Heart right ventricle (tissue), 16 donors: ENCODE data around the gene FGF1. TPM values are rescaled to one million over a fixed set of nuclear protein-coding genes. Genes with fewer than 3 reads are reported as not detected.

Experiments
- ATAC-seq, 8 donors: fragments of 200-7000 bp; cut with Tn5 transposase; one replicate each; pipeline ENCODE4 v1.9.1; 2020; ENCODE audit warnings: mild to moderate bottlenecking in 8 of 8, moderate library complexity in 8 of 8, moderate number of reproducible peaks in 1 of 8
- DNase-seq, 2 donors: peaks; one replicate each; pipeline ENCODE4 v3.0.0-alpha.2; 2020
- H3K27ac ChIP-seq, 10 donors: fragments of 200-600 bp; sonication (generic) in 2 of 10; one replicate each; pipeline versions ENCODE4 v1.5.0 to v1.8.0; 2020 to 2022; ENCODE audit warnings: mild to moderate bottlenecking in 3 of 10
- H3K27me3 ChIP-seq, 7 donors: fragments of 200-600 bp; one replicate each; pipeline ENCODE4 v1.8.0; 2021 to 2022; ENCODE audit warnings: mild to moderate bottlenecking in 2 of 7
- H3K36me3 ChIP-seq, 9 donors: fragments of 200-600 bp; sonication (generic) in 1 of 9; one replicate each; pipeline versions ENCODE4 v1.5.0 to v1.8.0; 2020 to 2022; ENCODE audit warnings: mild to moderate bottlenecking in 2 of 9
- H3K4me1 ChIP-seq, 9 donors: fragments of 200-600 bp; sonication (generic) in 1 of 9; one replicate each; pipeline versions ENCODE4 v1.5.0 to v1.8.0; 2020 to 2022; ENCODE audit warnings: mild to moderate bottlenecking in 4 of 9
- H3K4me3 ChIP-seq, 10 donors: fragments of 200-600 bp; sonication (generic) in 2 of 10; one replicate each; pipeline versions ENCODE4 v1.5.0 to v1.8.0; 2020 to 2022; ENCODE audit warnings: mild to moderate bottlenecking in 7 of 10, moderate library complexity in 2 of 10
- H3K9me3 ChIP-seq, 11 donors: fragments of 200-600 bp in 10 of 11; sonication (generic) in 2 of 11; one replicate each; pipeline versions ENCODE4 v1.5.0 to v1.8.0; 2013 to 2022; ENCODE audit warnings: mild to moderate bottlenecking in 2 of 11, control low read depth in 1 of 11, moderate library complexity in 1 of 11
- WGBS, 2 donors: extraction: QIAGEN DNeasy Blood & Tissue Kit; methylation state at CpG; one replicate each; pipeline ENCODE4 v1.1.7; 2013; ENCODE audit warnings: inconsistent platforms in 1 of 2; 5-methylcytosine and 5-hydroxymethylcytosine counted together
- intact Hi-C, 10 donors: fragments of 100-400 bp; cut with DNase I; formaldehyde crosslinking; loops; one replicate each; pipeline versions ENCODE4 v1.11.1 to v1.14.2; 2022
- polyA plus RNA-seq, 2 donors: library from polyadenylated mRNA; stranded (reverse); fragments of 200-250 nt; gene quantifications; one replicate each; pipeline ENCODE4 v1.2.3, GENCODE V29; 2013
- total RNA-seq, 10 donors: library from RNA; stranded (reverse); fragmentation: NEBNext Ultra II Directional in 3 of 10; extraction: Animal tissue kit (Norgen Biotek cat#: 25700) in 3 of 10; gene quantifications; one replicate each; pipeline versions ENCODE4 v1.2.1 to v1.2.4, GENCODE V29; 2021 to 2023
- TF ChIP-seq, protein P1 (sequence below), 9 donors: fragments of 200-600 bp; sonication (generic) in 2 of 9; IDR thresholded peaks; one replicate each; pipeline versions ENCODE4 v1.5.0 to v1.8.0; 2021 to 2022; ENCODE audit warnings: antibody characterized with exemption in 9 of 9, mild to moderate bottlenecking in 5 of 9, moderate library complexity in 1 of 9
- donor health status: Arrhythmogenic right ventricular cardiomyopathy.
- donor health status: ischemic (EF 13 %, LVEDD 7.1; RV severe dilation, severe dysfunction).
- donor health status: healthy with polysubstance abuse.
- donor health status: DM: no; HTN: yes; CAD: no.
- donor health status: DM: no; HTN: no; CAD: no.
- donor health status: ischemic (EF 25% LVEDD 6.9; RV normal size, moderate dysfunction).
- donor health status: ischemic (EF 25% LVEDD 5.7; RV mildly dilated, moderate dysfunction).
- donor health status: healthy.
- donor health status: DM: yes; HTN: yes; CAD: no.
- donor health status: Ischemic cardiomyopathy.
- donor health status: ischemic (EF 35%, LVEDD 5.7; RV mildly dilated, moderate dysfunction).
- donor health status: nonischemic (EF 11% LVEDD 7.7; RV severe dilation, severe dysfunction).
- donor health status: DM: yes; HTN: yes; CAD: no.
- donor health status: PGD.
- donor health status: ischemic (EF 29% LVEDD 5.4; RV normal size, mild dysfunction).
- donor health status: nonischemic (EF 23%, LVEDD 6.1; RV moderate dilation, normal function).

FGF1 gene
- total and polyA plus RNA-seq, 12 donors: 5.1 to 110 (median 53.7) TPM

DNA sequence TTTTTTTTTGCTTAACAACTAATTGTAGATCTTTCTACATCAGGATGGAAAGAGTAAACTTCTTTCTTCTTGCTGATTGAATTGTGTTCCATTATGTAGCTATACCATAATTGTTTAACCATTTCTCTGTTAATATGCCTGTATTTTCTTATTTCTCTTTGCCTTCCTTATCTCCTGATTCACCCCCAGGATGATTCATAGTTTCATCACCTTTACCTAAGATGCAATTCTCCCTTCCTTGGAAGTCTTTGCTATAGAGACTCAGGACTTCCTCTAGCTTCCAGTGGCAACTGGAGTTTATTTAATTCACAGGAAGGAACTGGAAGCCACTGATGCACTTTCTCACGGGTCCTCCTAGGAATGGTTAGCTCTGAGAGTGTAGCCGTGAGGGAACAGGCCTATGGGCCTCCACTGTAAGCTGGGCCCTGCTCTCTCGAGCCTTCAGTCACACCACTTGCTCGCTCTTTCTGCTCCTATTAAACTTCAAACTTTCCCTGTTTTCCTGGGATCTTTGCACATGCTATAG, 83.1 kb downstream of the FGF1 start:
- WGBS, 2 donors: 65 to 72% methylated on average over 4 of the region's 4 CpGs
- no peak for ATAC-seq

GRCh38 chr5:142601432-142601831, 84.5 kb downstream of the FGF1 start:
- no peaks in the 10 kb centered on the region for H3K27me3 ChIP-seq
- intact Hi-C loops: no loop called here
- H3K27ac ChIP-seq: peak overlapping the region; percentile 9 to 77 (median 59)
- peak in 1 of 8 donors; percentile 7 for ATAC-seq
- no peak for DNase-seq
- H3K4me3 ChIP-seq: peak overlapping the region in 2 of 10 donors; percentile 33 to 37
- TF ChIP-seq, protein P1, sequence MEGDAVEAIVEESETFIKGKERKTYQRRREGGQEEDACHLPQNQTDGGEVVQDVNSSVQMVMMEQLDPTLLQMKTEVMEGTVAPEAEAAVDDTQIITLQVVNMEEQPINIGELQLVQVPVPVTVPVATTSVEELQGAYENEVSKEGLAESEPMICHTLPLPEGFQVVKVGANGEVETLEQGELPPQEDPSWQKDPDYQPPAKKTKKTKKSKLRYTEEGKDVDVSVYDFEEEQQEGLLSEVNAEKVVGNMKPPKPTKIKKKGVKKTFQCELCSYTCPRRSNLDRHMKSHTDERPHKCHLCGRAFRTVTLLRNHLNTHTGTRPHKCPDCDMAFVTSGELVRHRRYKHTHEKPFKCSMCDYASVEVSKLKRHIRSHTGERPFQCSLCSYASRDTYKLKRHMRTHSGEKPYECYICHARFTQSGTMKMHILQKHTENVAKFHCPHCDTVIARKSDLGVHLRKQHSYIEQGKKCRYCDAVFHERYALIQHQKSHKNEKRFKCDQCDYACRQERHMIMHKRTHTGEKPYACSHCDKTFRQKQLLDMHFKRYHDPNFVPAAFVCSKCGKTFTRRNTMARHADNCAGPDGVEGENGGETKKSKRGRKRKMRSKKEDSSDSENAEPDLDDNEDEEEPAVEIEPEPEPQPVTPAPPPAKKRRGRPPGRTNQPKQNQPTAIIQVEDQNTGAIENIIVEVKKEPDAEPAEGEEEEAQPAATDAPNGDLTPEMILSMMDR (IDR thresholded peaks at IDR 0.05): peak in 1 of 9 donors; percentile 31
- no peaks in the 10 kb centered on the region for H3K9me3 ChIP-seq
- H3K36me3 ChIP-seq: no peaks in the 10 kb centered on the region
- H3K4me1 ChIP-seq: peaks cover 10 to 76% (median 31%) of the 10 kb centered on the region in 9 donors
- 84% methylated on average over 3 of the region's 3 CpGs for WGBS, 2 donors

More for the DNA sequence above, 83.1 kb downstream of the FGF1 start:
- TF ChIP-seq, protein P1 (IDR thresholded peaks at IDR 0.05): no peak
- peaks cover 0 to 4% (median 0%) of the 10 kb centered on the region in 9 donors for H3K36me3 ChIP-seq
- H3K27me3 ChIP-seq: no peaks in the 10 kb centered on the region
- H3K4me3 ChIP-seq: no peak overlapping the region
- peaks cover 11 to 72% (median 31%) of the 10 kb centered on the region in 9 donors for H3K4me1 ChIP-seq
- intact Hi-C loops: no loop called here
- peak overlapping the region in 5 of 10 donors; percentile 17 to 77 (median 68) for H3K27ac ChIP-seq
- H3K9me3 ChIP-seq: no peaks in the 10 kb centered on the region
- DNase-seq: no peak

- Histone ChIP-seq H3K4me3 (peak overlapping the region in 8 of 10 donors; percentile 5 to 37 (median 30)), H3K9me3 (no peaks in the 10 kb centered on the region), H3K4me1 (peaks cover 10 to 74% (median 30%) of the 10 kb centered on the region in 9 donors), H3K36me3 (no peaks in the 10 kb centered on the region), H3K27ac (peak overlapping the region; percentile 9 to 77 (median 59)), H3K27me3 (no peaks in the 10 kb centered on the region)
- 9 to 13% methylated on average over 20 of the region's 20 CpGs for WGBS, 2 donors
- TF ChIP-seq, protein P1 (IDR thresholded peaks at IDR 0.05): no peak
- ATAC-seq (peak; percentile 78 to 94 (median 88)), DNase-seq (peak; percentile 35 to 80)
- intact Hi-C loops: no loop called here
Measured at GRCh38 chr5:142600611-142601358, 85.1 kb downstream of the FGF1 start.

DNA sequence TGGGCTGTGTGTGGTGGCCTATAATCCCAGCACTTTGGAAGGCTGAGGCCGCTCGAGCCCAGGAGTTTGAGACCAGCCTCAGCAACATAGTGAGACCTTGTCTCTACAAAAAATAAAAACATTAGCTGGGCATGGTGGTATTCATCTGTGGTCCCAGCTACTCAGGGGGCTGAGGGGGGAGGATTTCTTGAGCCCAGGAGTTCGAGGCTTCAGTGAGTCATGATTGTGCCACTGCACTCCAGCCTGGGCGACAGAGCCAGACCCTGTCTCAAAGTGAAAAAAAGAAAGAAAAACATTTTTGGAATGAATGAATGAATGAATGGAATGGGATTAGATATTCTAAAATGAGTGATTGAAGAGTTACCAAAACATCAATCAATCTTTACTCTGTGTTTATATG, 85.8 kb downstream of the FGF1 start:
- Histone ChIP-seq H3K27me3 (no peaks in the 10 kb centered on the region), H3K36me3 (peaks cover 0 to 7% (median 0%) of the 10 kb centered on the region in 9 donors), H3K9me3 (no peaks in the 10 kb centered on the region), H3K4me1 (peaks cover 6 to 67% (median 24%) of the 10 kb centered on the region in 9 donors), H3K27ac (peak overlapping the region; percentile 9 to 77 (median 48)), H3K4me3 (peak overlapping the region in 1 of 10 donors; percentile 37)
- TF ChIP-seq, protein P1 (IDR thresholded peaks at IDR 0.05): no peak
- 87 to 91% methylated on average over 4 of the region's 4 CpGs for WGBS, 2 donors
- intact Hi-C loops: no loop called here
- DNase-seq (no peak), ATAC-seq (no peak)
